ENCODE data around the gene PDZRN4.

Gene PDZRN4

GRCh38 chr12:41228066-41228820 is 40.1 kb downstream of the PDZRN4 start:
- no peak overlapping the region for H3K4me3 ChIP-seq (replicated peaks; ENCODE audit: low read depth, low read length)
- DNase-seq (ENCODE audit: low read depth) = no peak
- TF ChIP-seq CTCF (IDR thresholded peaks at IDR 0.05; ENCODE audit: low read length, missing control alignments) = no peak

- DNase-seq (ENCODE audit: low read depth) = no peak
- H3K4me3 ChIP-seq (replicated peaks; ENCODE audit: low read depth, low read length) = no peak overlapping the region
- no peak for TF ChIP-seq CTCF (IDR thresholded peaks at IDR 0.05; ENCODE audit: low read length, missing control alignments)
Measured at GRCh38 chr12:41230756-41231155, 42.6 kb downstream of the PDZRN4 start.

GRCh38 chr12:41234692-41235091 is 46.6 kb downstream of the PDZRN4 start:
- no peak overlapping the region for H3K4me3 ChIP-seq (replicated peaks; ENCODE audit: low read depth, low read length)
- DNase-seq (ENCODE audit: low read depth) = no peak
- no peak for TF ChIP-seq CTCF (IDR thresholded peaks at IDR 0.05; ENCODE audit: low read length, missing control alignments)

GRCh38 chr12:41242603-41243002 is 54.5 kb downstream of the PDZRN4 start:
- DNase-seq (ENCODE audit: low read depth) = no peak
- no peak overlapping the region for H3K4me3 ChIP-seq (replicated peaks; ENCODE audit: low read depth, low read length)
- TF ChIP-seq CTCF (IDR thresholded peaks at IDR 0.05; ENCODE audit: low read length, missing control alignments) = no peak

GRCh38 chr12:41248391-41248790 is 60.3 kb downstream of the PDZRN4 start:
- H3K4me3 ChIP-seq (replicated peaks; ENCODE audit: low read depth, low read length) = no peak overlapping the region
- no peak for TF ChIP-seq CTCF (IDR thresholded peaks at IDR 0.05; ENCODE audit: low read length, missing control alignments)
- no peak for DNase-seq (ENCODE audit: low read depth)

GRCh38 chr12:41250748-41251147 is 62.6 kb downstream of the PDZRN4 start:
- H3K4me3 ChIP-seq (replicated peaks; ENCODE audit: low read depth, low read length) = no peak overlapping the region
- no peak for TF ChIP-seq CTCF (IDR thresholded peaks at IDR 0.05; ENCODE audit: low read length, missing control alignments)
- DNase-seq (ENCODE audit: low read depth) = no peak

Data from fibroblast of pulmonary artery (primary cell).